ENCODE results near the gene LSM4. TPM values are rescaled to one million over a fixed set of nuclear protein-coding genes. Genes with fewer than 3 reads are reported as not detected.
A peak's percentile ranks its signal among the peaks of the same experiment; 100 is the strongest.

LSM4 gene
- total and polyA plus RNA-seq, 2 of the 13 experiments (the other 11 are each of a cell fraction or from before 2014, with no cell fraction given): 65.8 to 166 TPM

- ChIA-PET POLR2A (interaction anchor here (0.7 to 2.1 kb wide), 9 partner anchors 11 to 70 kb away, joined by 3 to 18 read pairs (median 4); partner anchors contain the start of gene GDF15), CTCF (ENCODE audit: low intra/inter-chr PET ratio, low total read pairs) (interaction anchor here (1.1 to 3.2 kb wide), 4 partner anchors 21 to 60 kb away, joined by 4 to 31 read pairs (median 13); partner anchors contain the start of gene GDF15)
- H3K27me3 ChIP-seq (ENCODE audit: control insufficient read depth in 1 of 2, insufficient read depth in 2 of 2, low read length in 2 of 2): no peaks in the 10 kb centered on the region
- no peaks in the 10 kb centered on the region for H3K9me3 ChIP-seq (ENCODE audit: low read length)
- H3K79me2 ChIP-seq (ENCODE audit: insufficient read depth, low read length): peaks cover 7% of the 10 kb centered on the region
- BruUV-seq (replicated peaks): no TSS peak
- no peak overlapping the region for H3K27ac ChIP-seq (ENCODE audit: extremely low read length, insufficient read depth, low read length)
- ATAC-seq (peak; percentile 67), FAIRE-seq (peak; percentile 88), DNase-seq (ENCODE audit: low spot score) (peak; percentile 40)
- 45% methylated on average over 12 of the region's 12 CpGs for WGBS (ENCODE audit: low lambda C conversion rate)
- no peak overlapping the region for H2AFZ ChIP-seq (ENCODE audit: low read length)
- H4K20me1 ChIP-seq (ENCODE audit: insufficient read depth, low read length): peaks cover 2% of the 10 kb centered on the region; the same call in 1 of the 2 replicates
- peaks cover 18% of the 10 kb centered on the region; the same call in 1 of the 2 replicates for H3K4me1 ChIP-seq (ENCODE audit: insufficient read depth, low read length)
- H3K4me3 ChIP-seq (replicated peaks in 1 of 3; ENCODE audit: insufficient read depth in 1 of 3, low read depth in 2 of 3, low read length in 3 of 3): no peak overlapping the region
- intact Hi-C loops (cut with micrococcal nuclease; ENCODE audit: unreplicated experiment): loop anchor here (2.0 to 5.0 kb wide), 3 partner anchors 38 to 61 kb away; partner anchors contain the start of gene GDF15
- in situ Hi-C loops (cut with HindIII; ENCODE audit: extremely low pct_ligation_motif_present, low pct_unique_long_range_greater_than_20kb): loop anchor here (10.0 kb wide), 1 partner anchor 55 kb away; no protein-coding TSS in a partner anchor
- no peak overlapping the region for H3K4me2 ChIP-seq (ENCODE audit: low read depth, low read length)
- no peak overlapping the region for H3K9ac ChIP-seq (ENCODE audit: insufficient read depth, low read depth, low read length)
- H3K36me3 ChIP-seq (replicated peaks in 1 of 2; ENCODE audit: control insufficient read depth in 1 of 2, insufficient read depth in 2 of 2, low read length in 2 of 2): peaks cover 12 to 19% of the 10 kb centered on the region in 2 experiments
- TF ChIP-seq ZNF605 (CRISPR knock-in tag; IDR thresholded peaks at IDR 0.05) (0 out of 2 replicates have a peak, but pooled peaks have one; percentile 20), TEAD3 (CRISPR knock-in tag; optimal IDR thresholded peaks at IDR 0.05; ENCODE audit: borderline replicate concordance) (peak; percentile 24), PHF8 (CRISPR knock-in tag; IDR thresholded peaks at IDR 0.05) (no peak), ZNF121 (CRISPR knock-in tag; IDR thresholded peaks at IDR 0.05) (peak; percentile 96), STAG1 (CRISPR knock-in tag; IDR thresholded peaks at IDR 0.05) (peak; percentile 87), ATF7-NPFF (CRISPR knock-in tag; IDR thresholded peaks at IDR 0.05; ENCODE audit: low read depth) (no peak), CTCF (CRISPR knock-in tag; IDR thresholded peaks at IDR 0.05) (peak; percentile 83), MAZ (IDR thresholded peaks at IDR 0.05; ENCODE audit: borderline replicate concordance, low read depth, low read length) (0 out of 2 replicates have a peak, but pooled peaks have one; percentile 31), MAZ (CRISPR knock-in tag; IDR thresholded peaks at IDR 0.05; ENCODE audit: low read depth) (no peak), ZNF333 (CRISPR knock-in tag; IDR thresholded peaks at IDR 0.05; ENCODE audit: borderline replicate concordance) (no peak), SMC3 (IDR thresholded peaks at IDR 0.05; ENCODE audit: low read length) (peak; percentile 92), ZNF460 (CRISPR knock-in tag; IDR thresholded peaks at IDR 0.05; ENCODE audit: borderline replicate concordance) (0 out of 2 replicates have a peak, but pooled peaks have one; percentile 7), ZNF614 (CRISPR knock-in tag; IDR thresholded peaks at IDR 0.05; ENCODE audit: borderline replicate concordance) (no peak), FOXC1 (CRISPR knock-in tag; IDR thresholded peaks at IDR 0.05; ENCODE audit: borderline replicate concordance) (no peak), ERF (CRISPR knock-in tag; IDR thresholded peaks at IDR 0.05) (0 out of 2 replicates have a peak, but pooled peaks have one; percentile 17), NFYB (CRISPR knock-in tag; IDR thresholded peaks at IDR 0.05) (no peak), SP140L (CRISPR knock-in tag; IDR thresholded peaks at IDR 0.05; ENCODE audit: borderline replicate concordance) (no peak), RAD21 (CRISPR knock-in tag; IDR thresholded peaks at IDR 0.05) (peak; percentile 81), ZNF343 (CRISPR knock-in tag; IDR thresholded peaks at IDR 0.05) (no peak), TOE1 (CRISPR knock-in tag; IDR thresholded peaks at IDR 0.05) (no peak), FOSL2 (CRISPR knock-in tag; IDR thresholded peaks at IDR 0.05) (peak; percentile 30; the same call in 1 of the 2 replicates)
- TF ChIP-seq, protein P1, sequence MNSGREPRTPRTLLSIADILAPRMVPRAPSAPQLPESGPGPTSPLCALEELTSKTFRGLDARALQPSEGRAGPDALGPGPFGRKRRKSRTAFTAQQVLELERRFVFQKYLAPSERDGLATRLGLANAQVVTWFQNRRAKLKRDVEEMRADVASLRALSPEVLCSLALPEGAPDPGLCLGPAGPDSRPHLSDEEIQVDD (CRISPR knock-in tag; IDR thresholded peaks at IDR 0.05; ENCODE audit: borderline replicate concordance): no peak
Measured at GRCh38 chr19:18349524-18350128, 26.8 kb upstream of the LSM4 start.
